CD8-positive, alpha-beta memory T cell (primary cell): ENCODE results near the gene SLC9C1. TPM values are rescaled to one million over a fixed set of nuclear protein-coding genes. Genes with fewer than 3 reads are reported as not detected.
A peak's percentile ranks its signal among the peaks of the same experiment; 100 is the strongest.

Experiments used
- CTCF ChIA-PET: fragments of 350-600 bp; sonication (Branson Sonifier 250); formaldehyde crosslinking; loops from one replicate; lab custom pipeline; 2021; ENCODE audit warnings: antibody characterized with exemption; lab: Charles Lee
- POLR2A ChIA-PET: fragments of 350-600 bp; sonication (Branson Sonifier 250); formaldehyde crosslinking; loops from one replicate; lab custom pipeline; 2021; ENCODE audit warnings: antibody characterized with exemption; lab: Charles Lee
- DNase-seq, 5 donors: peaks; one replicate each; pipeline versions ENCODE4 v3.0.0 to v3.0.0-alpha.2; 2020 to 2022; ENCODE audit warnings: mixed read lengths in 1 of 5
- H3K27ac ChIP-seq: one replicate; pipeline ENCODE4 v1.7.0; 2013; ENCODE audit warnings: low read depth, mild to moderate bottlenecking, low read length, moderate library complexity
- H3K27me3 ChIP-seq: 2 replicates; pipeline ENCODE4 v1.7.0; 2013; ENCODE audit warnings: low read length, mild to moderate bottlenecking; ENCODE audit not compliant: insufficient read depth, poor library complexity, severe bottlenecking
- H3K36me3 ChIP-seq: 2 replicates; pipeline ENCODE4 v1.7.0; 2013; ENCODE audit warnings: mild to moderate bottlenecking, low read length, moderate library complexity; ENCODE audit not compliant: insufficient read depth
- H3K4me1 ChIP-seq: 2 replicates; pipeline ENCODE4 v1.7.0; 2013; ENCODE audit warnings: mild to moderate bottlenecking, low read length, moderate library complexity; ENCODE audit not compliant: insufficient read depth
- H3K4me3 ChIP-seq: 2 replicates; pipeline ENCODE4 v1.7.0; 2013; ENCODE audit warnings: mild to moderate bottlenecking, low read length
- H3K9me3 ChIP-seq: 2 replicates; pipeline ENCODE4 v1.7.0; 2013; ENCODE audit warnings: mild to moderate bottlenecking, low read length
- H3K27ac Mint-ChIP-seq, 8 donors: one replicate each; pipeline ENCODE4 v1.8.0; 2020 to 2021; ENCODE audit warnings: mixed read lengths in 8 of 8, mild to moderate bottlenecking in 6 of 8, inconsistent platforms in 3 of 8, moderate library complexity in 3 of 8
- H3K27me3 Mint-ChIP-seq, 2 donors: one replicate each; pipeline ENCODE4 v1.8.0; 2020 to 2021; ENCODE audit warnings: mixed read lengths in 2 of 2, mild to moderate bottlenecking in 1 of 2, moderate library complexity in 1 of 2
- H3K36me3 Mint-ChIP-seq, 3 donors: one replicate each; pipeline ENCODE4 v1.8.0; 2020 to 2021; ENCODE audit warnings: mixed read lengths in 3 of 3, inconsistent platforms in 1 of 3, mild to moderate bottlenecking in 1 of 3
- H3K4me1 Mint-ChIP-seq, 3 donors: one replicate each; pipeline ENCODE4 v1.8.0; 2020 to 2021; ENCODE audit warnings: mixed read lengths in 3 of 3, inconsistent platforms in 1 of 3, mild to moderate bottlenecking in 1 of 3
- H3K4me3 Mint-ChIP-seq, 7 donors: one replicate each; pipeline ENCODE4 v1.8.0; 2020 to 2021; ENCODE audit warnings: mixed read lengths in 7 of 7, mild to moderate bottlenecking in 6 of 7, moderate library complexity in 4 of 7, inconsistent platforms in 2 of 7
- H3K9me3 Mint-ChIP-seq, 5 donors: one replicate each; pipeline ENCODE4 v1.8.0; 2020 to 2022; ENCODE audit warnings: mixed read lengths in 5 of 5, mild to moderate bottlenecking in 3 of 5, moderate library complexity in 2 of 5, inconsistent platforms in 1 of 5
- polyA plus RNA-seq: library from polyadenylated mRNA; unstranded; fragments of 300-500 nt; fragmentation: Illumina TruSeq; gene quantifications from one replicate; pipeline ENCODE4 v1.2.3, GENCODE V29; 2021
- total RNA-seq, 2 experiments: library from RNA; stranded (reverse); gene quantifications; one replicate each; pipeline ENCODE4 v1.2.3, GENCODE V29; 2021

SLC9C1 gene
- total and polyA plus RNA-seq, 3 experiments from 2014 or later, result not detected

DNA sequence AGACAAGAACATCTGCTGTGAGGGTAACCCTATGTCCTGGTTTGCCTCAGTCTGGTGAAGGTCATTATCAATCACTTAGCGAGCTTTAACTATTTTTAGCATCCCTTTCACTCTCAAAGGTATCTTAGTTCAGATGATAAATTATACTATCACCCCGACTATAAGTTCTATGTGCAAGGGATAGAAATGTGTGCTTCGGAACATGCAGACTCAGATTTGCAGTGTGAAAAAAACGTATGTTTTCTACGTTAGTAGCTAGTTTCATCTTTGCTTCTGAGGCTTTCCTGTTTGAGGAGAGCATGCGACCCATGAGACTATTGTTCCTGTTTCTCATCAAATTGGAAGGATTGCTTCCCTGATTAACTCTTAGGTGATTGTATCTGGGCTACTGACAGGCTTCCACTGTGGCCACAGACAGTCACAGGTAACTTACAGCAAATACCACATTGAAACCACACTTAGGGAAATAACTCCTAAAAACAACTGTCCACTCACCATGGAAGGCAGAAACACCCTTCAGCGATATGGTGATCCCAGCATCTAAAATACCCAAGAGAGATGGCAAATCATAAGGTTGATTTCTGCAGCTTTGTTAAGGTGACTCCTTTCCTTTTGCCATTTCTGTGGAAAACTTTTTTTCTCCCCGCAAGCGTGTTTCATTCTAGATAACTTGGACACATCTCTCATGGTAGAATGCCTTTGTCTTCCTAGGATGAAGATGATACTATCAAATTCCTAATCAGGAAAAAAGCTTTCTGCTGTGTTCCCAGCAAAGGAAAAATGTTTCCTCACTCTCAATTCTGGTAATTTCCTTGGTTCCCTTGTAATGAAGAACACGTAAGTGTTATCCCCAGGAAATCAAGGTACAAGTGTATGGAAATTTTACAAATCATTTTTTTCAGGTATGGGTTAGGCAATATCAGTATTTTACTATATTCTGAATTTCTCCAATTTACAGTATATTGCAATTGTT lies 166.2 kb downstream of the SLC9C1 start:
- Histone ChIP-seq H3K9me3 (no peaks in the 10 kb centered on the region), H3K4me3 (peak overlapping the region; percentile 32), H3K4me1 (peaks cover 61% of the 10 kb centered on the region), H3K27ac (no peak overlapping the region), H3K27me3 (no peaks in the 10 kb centered on the region), H3K36me3 (no peaks in the 10 kb centered on the region)
- CTCF ChIA-PET, result interaction anchor here (0.9 to 2.2 kb wide), 3 partner anchors 11 to 16 kb away, joined by 5 to 6 read pairs (median 6); no protein-coding TSS in a partner anchor
- peak in 1 of 5 donors; percentile 34 for DNase-seq
- peaks cover 0 to 1% of the 10 kb centered on the region in 2 donors for H3K27me3 Mint-ChIP-seq
- H3K4me1 Mint-ChIP-seq, result peaks cover 55 to 76% (median 76%) of the 10 kb centered on the region in 3 donors
- peak overlapping the region; percentile 12 to 71 (median 52) for H3K4me3 Mint-ChIP-seq
- POLR2A ChIA-PET, result no interaction called here
- no peaks in the 10 kb centered on the region for H3K9me3 Mint-ChIP-seq
- H3K36me3 Mint-ChIP-seq, result peaks cover 0 to 28% (median 7%) of the 10 kb centered on the region in 3 donors
- peak overlapping the region; percentile 72 to 93 (median 88) for H3K27ac Mint-ChIP-seq

DNA sequence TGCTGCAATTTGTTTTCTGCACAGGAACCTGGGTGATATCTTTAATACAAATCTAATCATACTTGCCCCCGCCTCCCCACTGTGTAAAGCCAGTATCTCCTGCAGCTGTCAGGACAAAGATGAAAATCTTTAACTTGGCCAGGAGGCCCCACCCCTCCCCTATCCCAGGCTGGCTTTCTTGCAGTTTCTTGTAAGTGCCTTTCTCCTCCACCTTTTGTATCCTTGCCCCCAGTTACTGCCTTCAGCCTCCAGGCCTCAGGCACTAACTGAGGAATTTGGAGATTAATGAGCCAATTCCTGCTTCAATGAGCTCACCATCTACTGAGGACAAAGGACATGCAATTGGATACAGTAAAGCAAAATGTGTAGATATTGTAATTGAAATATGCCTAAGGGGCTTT lies 167.5 kb downstream of the SLC9C1 start:
- Histone ChIP-seq H3K27ac (no peak overlapping the region), H3K4me3 (peak overlapping the region; percentile 30)
- H3K4me1 Mint-ChIP-seq, result peaks cover 49 to 71% (median 70%) of the 10 kb centered on the region in 3 donors

DNA sequence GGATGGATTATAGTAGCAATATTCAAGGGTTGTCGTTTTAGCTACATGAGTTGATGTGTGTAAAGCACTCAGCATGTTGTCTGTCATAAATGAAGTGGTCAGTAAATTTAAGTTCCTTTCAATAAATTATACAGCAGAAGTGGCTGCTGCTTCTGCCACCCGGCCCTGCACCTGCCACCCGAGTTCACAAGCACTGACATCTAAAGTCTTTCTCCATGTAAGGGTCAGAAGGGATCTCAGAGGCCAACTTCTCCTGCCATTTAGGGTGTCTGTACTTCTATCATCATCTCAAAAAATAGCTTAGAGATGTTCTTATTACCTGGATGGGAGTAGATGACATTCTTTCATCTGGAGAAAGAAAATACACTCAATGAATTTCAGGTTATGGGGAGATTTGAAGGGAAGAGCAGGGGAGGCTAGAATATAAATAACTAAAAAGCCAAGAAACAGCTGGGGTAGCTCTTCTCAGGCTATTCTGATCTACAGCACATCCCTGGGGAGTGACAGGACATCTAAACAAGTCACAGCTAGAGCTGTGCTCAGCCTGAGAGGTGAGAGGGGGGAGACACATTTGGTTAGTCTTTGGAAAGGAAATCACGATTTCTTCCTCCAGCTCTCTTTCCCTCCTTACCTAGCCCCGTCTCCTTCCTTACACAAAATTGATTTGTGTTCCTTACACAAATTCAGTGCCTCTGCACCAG lies 169.0 kb downstream of the SLC9C1 start:
- Histone ChIP-seq H3K9me3 (no peaks in the 10 kb centered on the region), H3K36me3 (no peaks in the 10 kb centered on the region), H3K27ac (no peak overlapping the region), H3K27me3 (no peaks in the 10 kb centered on the region), H3K4me1 (peaks cover 72% of the 10 kb centered on the region), H3K4me3 (no peak overlapping the region)
- H3K4me1 Mint-ChIP-seq, result peaks cover 47 to 73% (median 71%) of the 10 kb centered on the region in 3 donors
- H3K27me3 Mint-ChIP-seq, result peaks cover 0 to 1% of the 10 kb centered on the region in 2 donors
- peaks cover 0 to 37% (median 7%) of the 10 kb centered on the region in 3 donors for H3K36me3 Mint-ChIP-seq
- no peaks in the 10 kb centered on the region for H3K9me3 Mint-ChIP-seq
- H3K4me3 Mint-ChIP-seq, result no peak overlapping the region
- H3K27ac Mint-ChIP-seq, result peak overlapping the region in 5 of 8 donors; percentile 1 to 40 (median 15)
- ChIA-PET CTCF (interaction anchor here (2.7 kb wide), 1 partner anchor 14 kb away, joined by 10 read pairs; no protein-coding TSS in a partner anchor), POLR2A (no interaction called here)
- DNase-seq, result no peak

More for the DNA sequence above, 167.5 kb downstream of the SLC9C1 start:
- H3K27me3 Mint-ChIP-seq, result peaks cover 0 to 1% of the 10 kb centered on the region in 2 donors
- peak overlapping the region in 6 of 7 donors; percentile 41 to 71 (median 56) for H3K4me3 Mint-ChIP-seq
- peaks cover 0 to 36% (median 7%) of the 10 kb centered on the region in 3 donors for H3K36me3 Mint-ChIP-seq
- H3K4me1 ChIP-seq, result peaks cover 68% of the 10 kb centered on the region
- H3K9me3 Mint-ChIP-seq, result no peaks in the 10 kb centered on the region
- H3K9me3 ChIP-seq, result no peaks in the 10 kb centered on the region
- ChIA-PET POLR2A (no interaction called here), CTCF (interaction anchor here (2.2 kb wide), 1 partner anchor 10 kb away, joined by 6 read pairs; no protein-coding TSS in a partner anchor)
- no peak for DNase-seq
- no peaks in the 10 kb centered on the region for H3K27me3 ChIP-seq
- no peaks in the 10 kb centered on the region for H3K36me3 ChIP-seq
- peak overlapping the region in 7 of 8 donors; percentile 21 to 93 (median 87) for H3K27ac Mint-ChIP-seq

DNA sequence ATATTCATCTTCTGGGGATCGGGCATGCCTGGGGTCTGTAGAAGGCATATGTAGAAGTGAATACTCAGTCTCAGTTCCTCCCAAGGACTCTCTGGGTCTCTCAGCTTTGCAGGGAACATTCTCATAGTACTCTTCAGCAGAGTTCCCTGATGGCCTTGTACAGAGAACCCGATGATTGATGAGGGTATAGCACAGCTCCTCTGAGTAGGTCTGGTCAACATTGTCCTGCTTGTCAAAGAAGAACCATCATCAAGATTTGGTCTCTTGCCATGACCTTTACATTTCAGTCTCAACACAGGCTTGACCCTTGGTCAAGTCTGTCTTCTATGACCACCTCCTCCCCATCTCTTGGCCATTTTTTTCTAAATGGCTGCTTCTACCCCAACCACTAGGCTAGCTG lies 170.5 kb downstream of the SLC9C1 start:
- Mint-ChIP-seq H3K27me3 (peaks cover 0 to 2% of the 10 kb centered on the region in 2 donors), H3K9me3 (no peaks in the 10 kb centered on the region), H3K4me1 (peaks cover 41 to 70% (median 70%) of the 10 kb centered on the region in 3 donors), H3K4me3 (no peak overlapping the region), H3K27ac (no peak overlapping the region), H3K36me3 (peaks cover 0 to 37% (median 7%) of the 10 kb centered on the region in 3 donors)
- Histone ChIP-seq H3K9me3 (no peaks in the 10 kb centered on the region), H3K27ac (no peak overlapping the region), H3K4me3 (no peak overlapping the region), H3K36me3 (no peaks in the 10 kb centered on the region), H3K27me3 (no peaks in the 10 kb centered on the region), H3K4me1 (peaks cover 61% of the 10 kb centered on the region)
- no peak for DNase-seq
- POLR2A ChIA-PET, result no interaction called here
- CTCF ChIA-PET, result interaction anchor here (2.7 kb wide), 1 partner anchor 12 kb away, joined by 10 read pairs; no protein-coding TSS in a partner anchor

DNA sequence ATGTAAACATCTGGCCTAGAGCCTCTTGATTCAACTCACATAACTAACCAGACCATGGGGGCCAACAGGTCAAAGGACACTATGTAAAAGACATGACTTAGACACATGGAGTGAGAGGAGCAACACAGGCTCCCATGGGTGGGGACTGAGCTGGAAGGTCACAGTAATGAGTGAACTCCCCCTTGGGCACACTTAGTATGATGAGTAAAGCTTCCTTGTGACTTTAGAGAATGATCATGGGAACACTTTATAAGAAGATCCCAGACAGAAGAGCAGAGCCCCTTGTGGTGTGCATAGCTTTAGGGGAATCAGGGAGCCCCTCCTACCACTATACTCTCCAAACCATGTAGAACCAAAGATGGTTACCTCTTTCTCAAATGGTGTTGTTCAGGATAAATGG lies 171.1 kb downstream of the SLC9C1 start:
- H3K36me3 Mint-ChIP-seq, result peaks cover 0 to 37% (median 7%) of the 10 kb centered on the region in 3 donors
- H3K9me3 Mint-ChIP-seq, result no peaks in the 10 kb centered on the region
- H3K27ac Mint-ChIP-seq, result no peak overlapping the region
- Histone ChIP-seq H3K9me3 (no peaks in the 10 kb centered on the region), H3K4me1 (peaks cover 54% of the 10 kb centered on the region), H3K27ac (no peak overlapping the region), H3K36me3 (no peaks in the 10 kb centered on the region), H3K4me3 (no peak overlapping the region), H3K27me3 (no peaks in the 10 kb centered on the region)
- DNase-seq, result no peak
- H3K27me3 Mint-ChIP-seq, result peaks cover 0 to 2% of the 10 kb centered on the region in 2 donors
- ChIA-PET CTCF (no interaction called here), POLR2A (no interaction called here)
- peaks cover 35 to 68% (median 66%) of the 10 kb centered on the region in 3 donors for H3K4me1 Mint-ChIP-seq
- no peak overlapping the region for H3K4me3 Mint-ChIP-seq

DNA sequence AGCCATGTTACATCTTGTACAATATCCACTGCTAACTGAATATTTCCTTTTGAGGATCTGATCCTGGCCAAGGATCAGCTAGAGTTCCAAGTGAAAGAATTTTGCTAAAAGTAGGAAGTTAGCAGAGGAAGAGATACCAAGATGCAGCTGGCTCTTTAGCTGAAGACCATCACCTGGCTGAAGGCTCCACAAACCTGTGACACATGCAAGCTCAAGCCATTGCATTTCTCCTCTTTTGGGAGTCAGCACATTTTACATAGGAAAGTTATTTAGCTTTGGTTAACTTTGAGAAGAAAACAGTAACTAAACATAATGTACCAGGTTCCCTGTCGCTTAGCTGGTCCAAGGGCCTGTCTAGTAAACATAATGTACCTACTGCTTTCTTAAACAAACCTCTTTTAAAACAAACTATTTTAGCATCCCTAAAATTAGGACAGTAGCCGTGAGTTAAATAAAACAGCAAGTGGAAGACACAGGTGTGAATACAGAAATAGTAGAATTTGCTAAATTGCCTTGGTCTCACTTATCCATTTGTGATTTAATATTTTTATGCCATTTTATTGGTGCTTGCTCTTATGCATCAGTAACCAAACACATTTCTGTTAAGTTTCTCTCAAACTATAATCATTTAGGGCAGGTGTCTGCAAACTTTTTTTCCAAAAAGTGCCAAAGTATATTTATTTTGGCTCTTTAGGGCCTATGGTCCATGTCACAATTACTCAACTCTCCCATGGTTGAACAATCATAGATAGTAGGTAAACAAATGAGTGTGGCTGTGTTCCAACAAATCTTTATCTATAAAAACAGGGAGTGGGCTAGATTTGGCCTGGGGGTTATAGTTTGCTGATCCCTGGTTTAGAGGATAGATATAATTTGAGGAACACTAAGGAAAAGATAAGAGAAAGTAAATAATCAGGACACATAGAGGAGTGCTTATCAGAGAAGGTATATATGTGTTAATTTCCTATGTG lies 172.2 kb downstream of the SLC9C1 start:
- Mint-ChIP-seq H3K4me1 (peaks cover 25 to 58% (median 56%) of the 10 kb centered on the region in 3 donors), H3K9me3 (no peaks in the 10 kb centered on the region), H3K36me3 (peaks cover 0 to 37% (median 9%) of the 10 kb centered on the region in 3 donors), H3K27ac (no peak overlapping the region), H3K4me3 (peak overlapping the region in 1 of 7 donors; percentile 14), H3K27me3 (peaks cover 0 to 4% of the 10 kb centered on the region in 2 donors)
- Histone ChIP-seq H3K9me3 (no peaks in the 10 kb centered on the region), H3K36me3 (no peaks in the 10 kb centered on the region), H3K27me3 (no peaks in the 10 kb centered on the region), H3K27ac (no peak overlapping the region), H3K4me3 (no peak overlapping the region), H3K4me1 (peaks cover 45% of the 10 kb centered on the region)
- no peak for DNase-seq
- ChIA-PET CTCF (interaction anchor here (1.3 kb wide), 2 partner anchors 11 to 78 kb away, joined by 3 to 10 read pairs; no protein-coding TSS in a partner anchor), POLR2A (no interaction called here)
